RWPE1 (cell line): ENCODE measurements around the gene ANKRD40.
"Not testable (repeated sequence)": the region's sequence is repeated elsewhere in the genome, so short reads cannot be mapped to it uniquely, and the experiment has no call there.

Experiments
- CTCF ChIA-PET: fragments of 350-600 bp; sonication (Branson Sonifier 250); formaldehyde crosslinking; extraction: SDS; loops from one replicate; lab custom pipeline; 2021; lab: Yijun Ruan, JAX
- POLR2A ChIA-PET: fragments of 400-600 bp; formaldehyde crosslinking; extraction: SDS; loops from one replicate; lab custom pipeline; 2020; ENCODE audit warnings: antibody characterized with exemption; ENCODE audit not compliant: low non-redundant PET; lab: Yijun Ruan, JAX
- DNase-seq: peaks from one replicate; pipeline ENCODE4 v3.0.0; 2012; ENCODE audit warnings: low spot score
- H3K27ac ChIP-seq: fragments of 450-650 bp; 2 replicates; pipeline ENCODE4 v1.5.1; 2017
- CTCF ChIP-seq: fragments of 450-650 bp; conservative IDR thresholded peaks from 2 replicates; pipeline ENCODE4 v1.5.1; 2017; ENCODE audit warnings: low read depth, mild to moderate bottlenecking

The ANKRD40 gene

GRCh38 chr17:50710650-50711049, 2.9 kb upstream of the ANKRD40 start:
- no peak overlapping the region for H3K27ac ChIP-seq
- DNase-seq, result no peak
- ChIA-PET CTCF (no interaction called here), POLR2A (no interaction called here)
- TF ChIP-seq CTCF, result no peak

- no peak for TF ChIP-seq CTCF
- ChIA-PET POLR2A (no interaction called here), CTCF (no interaction called here)
- peak overlapping the region; percentile 98; the same call in 1 of the 2 replicates for H3K27ac ChIP-seq
- no peak for DNase-seq
Measured at GRCh38 chr17:50710025-50710424, 2.3 kb upstream of the ANKRD40 start.

- H3K27ac ChIP-seq, result peak overlapping the region; percentile 98
- POLR2A ChIA-PET, result interaction anchor here (0.5 kb wide), 1 partner anchor 13 kb away, joined by 13 read pairs; no protein-coding TSS in a partner anchor
- DNase-seq, CTCF ChIA-PET: not testable (repeated sequence)
Measured at GRCh38 chr17:50709053-50709452, 1.3 kb upstream of the ANKRD40 start.

GRCh38 chr17:50708050-50709000, 611 bp upstream of the ANKRD40 start:
- H3K27ac ChIP-seq, result peak overlapping the region; percentile 98
- no peak for DNase-seq
- CTCF ChIA-PET, result interaction anchor here (0.6 to 1.4 kb wide), 2 partner anchors 13 to 81 kb away, joined by 3 to 7 read pairs; no protein-coding TSS in a partner anchor
- POLR2A ChIA-PET, result interaction anchor here (0.5 kb wide), 1 partner anchor 14 kb away, joined by 13 read pairs; no protein-coding TSS in a partner anchor
- no peak for TF ChIP-seq CTCF

DNA sequence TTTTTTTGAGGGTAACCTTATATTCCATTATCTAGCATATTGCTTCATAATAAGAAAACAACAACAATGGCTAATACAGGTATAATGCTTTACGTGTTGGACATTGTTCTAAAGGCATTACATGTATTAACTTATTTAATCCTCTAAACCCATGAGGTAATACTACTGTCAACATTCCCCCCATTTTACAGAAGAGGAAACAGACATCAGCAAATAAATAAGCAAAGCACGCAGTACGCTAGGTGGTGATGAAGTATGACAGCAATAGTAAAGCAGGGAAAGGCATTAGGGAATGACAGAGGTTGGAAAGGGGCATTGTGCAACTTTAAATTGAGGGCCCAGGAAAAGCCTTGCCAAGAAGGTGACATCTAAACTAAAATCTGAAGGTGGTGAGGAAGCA, 4.6 kb downstream of the ANKRD40 start:
- no peak overlapping the region for H3K27ac ChIP-seq
- ChIA-PET CTCF (no interaction called here), POLR2A (no interaction called here)
- DNase-seq, result no peak
- TF ChIP-seq CTCF, result no peak

DNA sequence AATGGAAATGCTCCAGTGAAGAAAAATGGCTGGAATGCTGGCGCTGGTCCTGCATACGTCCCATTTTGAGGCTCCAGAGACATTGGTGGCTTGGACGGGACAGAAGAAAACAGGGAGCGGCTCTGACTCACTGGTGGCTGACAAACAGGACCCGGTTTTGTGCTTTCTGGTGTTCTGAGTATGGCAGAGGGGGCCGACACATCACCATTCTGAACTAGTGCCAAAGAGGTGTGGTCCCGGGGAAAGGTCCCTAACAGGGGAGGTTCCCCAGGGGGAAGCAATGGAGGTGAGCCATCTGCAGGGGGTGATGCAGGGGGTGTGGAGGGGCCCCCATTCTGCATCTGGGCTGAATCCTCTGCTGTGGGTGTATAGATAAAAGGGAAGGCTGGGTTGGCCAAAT, 8.3 kb downstream of the ANKRD40 start:
- ChIA-PET POLR2A (no interaction called here), CTCF (interaction anchor here (0.7 kb wide), 1 partner anchor 84 kb away, joined by 6 read pairs; no protein-coding TSS in a partner anchor)
- H3K27ac ChIP-seq, result peak overlapping the region; percentile 71
- TF ChIP-seq CTCF, result no peak
- DNase-seq, result no peak
